ENCODE data around the gene ACVR1B. TPM values are rescaled to one million over a fixed set of nuclear protein-coding genes. Genes with fewer than 3 reads are reported as not detected.
A peak's percentile ranks its signal among the peaks of the same experiment; 100 is the strongest.

Gene ACVR1B
- total and polyA plus RNA-seq, 4 donors: 4.0 to 21.9 (median 12.0) TPM

- H3K27ac ChIP-seq (ENCODE audit: low read depth in 1 of 2, low read length in 2 of 2): peak overlapping the region in 1 of 2 donors; percentile 87
- peaks cover 30 to 81% (median 70%) of the 10 kb centered on the region in 4 donors for H3K4me1 ChIP-seq (ENCODE audit: control insufficient read depth in 4 of 4, insufficient read depth in 4 of 4, low read length in 3 of 4)
- no peak for DNase-seq (ENCODE audit: low spot score)
- H3K9ac ChIP-seq (ENCODE audit: low read depth in 1 of 2, low read length in 2 of 2): no peak overlapping the region
- H3K36me3 ChIP-seq (ENCODE audit: control insufficient read depth in 4 of 4, insufficient read depth in 3 of 4, low read depth in 1 of 4, low read length in 3 of 4): peaks cover 2 to 10% (median 7%) of the 10 kb centered on the region in 4 donors
- H3K27me3 ChIP-seq (ENCODE audit: control insufficient read depth in 4 of 4, insufficient read depth in 4 of 4, low read length in 3 of 4): no peaks in the 10 kb centered on the region
- no peak overlapping the region for H3K4me3 ChIP-seq (ENCODE audit: low read depth in 1 of 3, low read length in 3 of 3)
- H3K9me3 ChIP-seq (ENCODE audit: control insufficient read depth in 4 of 4, low read length in 3 of 4): no peaks in the 10 kb centered on the region
- no peak for TF ChIP-seq YY1 (IDR thresholded peaks at IDR 0.05)
- no peak for TF ChIP-seq HNF4G (IDR thresholded peaks at IDR 0.05)
- TF ChIP-seq NR2F2 (IDR thresholded peaks at IDR 0.05): no peak
- TF ChIP-seq FOXA2 (IDR thresholded peaks at IDR 0.05): no peak
- no peak for TF ChIP-seq GABPA (IDR thresholded peaks at IDR 0.05 in 1 of 2, conservative IDR thresholded peaks at IDR 0.05 in 1 of 2)
- no peak for TF ChIP-seq MAX (IDR thresholded peaks at IDR 0.05)
- no peak for TF ChIP-seq HNF4A (conservative IDR thresholded peaks at IDR 0.05)
- TF ChIP-seq FOXA1 (IDR thresholded peaks at IDR 0.05): no peak
- TF ChIP-seq CTCF (IDR thresholded peaks at IDR 0.05; ENCODE audit: low read depth, low read length, missing input control): no peak
- no peak for TF ChIP-seq ATF3 (IDR thresholded peaks at IDR 0.05)
- no peak for TF ChIP-seq RAD21 (IDR thresholded peaks at IDR 0.05)
- 92% methylated on average over 8 of the region's 8 CpGs for WGBS
These were observed 23.7 kb downstream of the ACVR1B start for GRCh38 chr12:51975196-51975595.

GRCh38 chr12:51976376-51977160 lies 25.1 kb downstream of the ACVR1B start:
- H3K4me3 ChIP-seq (ENCODE audit: low read depth in 1 of 3, low read length in 3 of 3): no peak overlapping the region
- no peak for DNase-seq (ENCODE audit: low spot score)
- TF ChIP-seq EGR1 (IDR thresholded peaks at IDR 0.05; ENCODE audit: low read depth in 2 of 2) (peak in 1 of 2 donors; percentile 36), SP1 (IDR thresholded peaks at IDR 0.05) (peak; percentile 70), GABPA (IDR thresholded peaks at IDR 0.05 in 1 of 2, conservative IDR thresholded peaks at IDR 0.05 in 1 of 2) (peak; percentile 32 to 53), MAX (IDR thresholded peaks at IDR 0.05) (no peak), FOXA1 (IDR thresholded peaks at IDR 0.05) (no peak), REST (IDR thresholded peaks at IDR 0.05) (peak; percentile 15), ZBTB33 (IDR thresholded peaks at IDR 0.05) (no peak), RAD21 (IDR thresholded peaks at IDR 0.05) (peak; percentile 35 to 61), HNF4A (conservative IDR thresholded peaks at IDR 0.05) (peak; percentile 68 to 75), TAF1 (conservative IDR thresholded peaks at IDR 0.05) (no peak), FOXA2 (IDR thresholded peaks at IDR 0.05) (no peak), NR2F2 (IDR thresholded peaks at IDR 0.05) (no peak), RXRA (IDR thresholded peaks at IDR 0.05) (peak; percentile 71 to 78), CTCF (IDR thresholded peaks at IDR 0.05; ENCODE audit: low read depth, low read length, missing input control) (peak; percentile 23), ATF3 (IDR thresholded peaks at IDR 0.05) (peak; percentile 57), JUND (IDR thresholded peaks at IDR 0.05) (peak; percentile 58 to 68), HNF4G (IDR thresholded peaks at IDR 0.05) (peak; percentile 40), YY1 (IDR thresholded peaks at IDR 0.05) (peak; percentile 38)
- peak overlapping the region; percentile 72 to 87 for H3K27ac ChIP-seq (ENCODE audit: low read depth in 1 of 2, low read length in 2 of 2)
- 73% methylated on average over 10 of the region's 10 CpGs for WGBS
- H3K4me1 ChIP-seq (ENCODE audit: control insufficient read depth in 4 of 4, insufficient read depth in 4 of 4, low read length in 3 of 4): peaks cover 26 to 73% (median 66%) of the 10 kb centered on the region in 4 donors
- H3K36me3 ChIP-seq (ENCODE audit: control insufficient read depth in 4 of 4, insufficient read depth in 3 of 4, low read depth in 1 of 4, low read length in 3 of 4): peaks cover 5 to 17% (median 9%) of the 10 kb centered on the region in 4 donors
- no peak overlapping the region for H3K9ac ChIP-seq (ENCODE audit: low read depth in 1 of 2, low read length in 2 of 2)
- no peaks in the 10 kb centered on the region for H3K9me3 ChIP-seq (ENCODE audit: control insufficient read depth in 4 of 4, low read length in 3 of 4)
- no peaks in the 10 kb centered on the region for H3K27me3 ChIP-seq (ENCODE audit: control insufficient read depth in 4 of 4, insufficient read depth in 4 of 4, low read length in 3 of 4)

Measured in liver (tissue), 9 donors.